WTC11 (cell line): ENCODE data around the gene MTRF1. TPM values are rescaled to one million over a fixed set of nuclear protein-coding genes. Genes with fewer than 3 reads are reported as not detected.

Experiments
- ATAC-seq: fragments of 200-7000 bp; cut with Tn5 transposase; 2 replicates; pipeline ENCODE4 v1.10.0; 2021; ENCODE audit warnings: mild to moderate bottlenecking, moderate library complexity
- CTCF ChIA-PET: fragments of 300-600 bp; sonication (Branson Sonifier 250); formaldehyde crosslinking; loops from one replicate; lab custom pipeline; 2021; ENCODE audit warnings: antibody characterized with exemption; lab: Charles Lee
- POLR2A ChIA-PET: fragments of 350-600 bp; sonication (Branson Sonifier 250); formaldehyde crosslinking; loops from one replicate; lab custom pipeline; 2021; ENCODE audit warnings: antibody characterized with exemption; lab: Charles Lee
- DNase-seq: peaks from one replicate; pipeline ENCODE4 v3.0.0; 2021; ENCODE audit warnings: low spot score
- H3K27ac Mint-ChIP-seq: 2 replicates; pipeline ENCODE4 v1.8.0; 2021; ENCODE audit warnings: mixed read lengths
- H3K27me3 Mint-ChIP-seq: 2 replicates; pipeline ENCODE4 v1.8.0; 2021; ENCODE audit warnings: low read depth, mild to moderate bottlenecking, moderate library complexity, mixed read lengths
- H3K36me3 Mint-ChIP-seq: 2 replicates; pipeline ENCODE4 v1.8.0; 2021; ENCODE audit warnings: mixed read lengths
- H3K4me1 Mint-ChIP-seq: 2 replicates; pipeline ENCODE4 v1.8.0; 2022; ENCODE audit warnings: mixed read lengths
- H3K4me3 Mint-ChIP-seq: 2 replicates; pipeline ENCODE4 v1.8.0; 2021; ENCODE audit warnings: mild to moderate bottlenecking, moderate library complexity, mixed read lengths
- H3K9me3 Mint-ChIP-seq: 2 replicates; pipeline ENCODE4 v1.8.0; 2021; ENCODE audit warnings: mixed read lengths
- ATF3 ChIP-seq: sonication (generic); formaldehyde crosslinking; conservative IDR thresholded peaks from 2 replicates; pipeline ENCODE4 v1.8.1; 2022; ENCODE audit warnings: mild to moderate bottlenecking, missing genetic modification reagents
- CBFB ChIP-seq: sonication (generic); formaldehyde crosslinking; IDR thresholded peaks from 2 replicates; pipeline ENCODE4 v1.8.1; 2022; ENCODE audit warnings: mild to moderate bottlenecking, low read depth, missing genetic modification reagents
- EMX1 ChIP-seq: fragments of 250-450 bp; sonication (Bioruptor Pico); IDR thresholded peaks from 2 replicates; pipeline ENCODE4 v1.8.0; 2021; ENCODE audit warnings: mild to moderate bottlenecking
- FOXP1 ChIP-seq: sonication (generic); formaldehyde crosslinking; IDR thresholded peaks from 2 replicates; pipeline ENCODE4 v1.8.0; 2022; ENCODE audit warnings: missing genetic modification reagents, mild to moderate bottlenecking, moderate library complexity, borderline replicate concordance
- HMGXB4 ChIP-seq: sonication (generic); formaldehyde crosslinking; IDR thresholded peaks from 2 replicates; pipeline ENCODE4 v1.8.1; 2023; ENCODE audit warnings: mild to moderate bottlenecking, moderate library complexity, missing genetic modification reagents
- IRF1 ChIP-seq: sonication (generic); formaldehyde crosslinking; IDR thresholded peaks from 2 replicates; pipeline ENCODE4 v1.8.0; 2023; ENCODE audit warnings: missing genetic modification reagents
- IRF2 ChIP-seq: sonication (generic); formaldehyde crosslinking; IDR thresholded peaks from 2 replicates; pipeline ENCODE4 v1.8.0; 2022; ENCODE audit warnings: low read depth, missing genetic modification reagents, borderline replicate concordance
- KAT7 ChIP-seq: sonication (generic); formaldehyde crosslinking; IDR thresholded peaks from 2 replicates; pipeline ENCODE4 v1.8.1; 2023; ENCODE audit warnings: missing genetic modification reagents, mild to moderate bottlenecking, borderline replicate concordance
- MAX ChIP-seq: sonication (generic); formaldehyde crosslinking; IDR thresholded peaks from 2 replicates; pipeline ENCODE4 v1.8.0; 2022; ENCODE audit warnings: mild to moderate bottlenecking, missing genetic modification reagents
- MLX ChIP-seq: sonication (generic); formaldehyde crosslinking; IDR thresholded peaks from 2 replicates; pipeline ENCODE4 v1.8.1; 2023; ENCODE audit warnings: mild to moderate bottlenecking, missing genetic modification reagents, moderate library complexity
- MYBL2 ChIP-seq: sonication (generic); formaldehyde crosslinking; IDR thresholded peaks from 2 replicates; pipeline ENCODE4 v1.8.1; 2023; ENCODE audit warnings: mild to moderate bottlenecking, moderate library complexity, missing genetic modification reagents
- NFE2L1 ChIP-seq: sonication (generic); formaldehyde crosslinking; IDR thresholded peaks from 2 replicates; pipeline ENCODE4 v1.8.1; 2023; ENCODE audit warnings: missing genetic modification reagents
- NR1H2 ChIP-seq: sonication (generic); formaldehyde crosslinking; IDR thresholded peaks from 2 replicates; pipeline ENCODE4 v1.9.0; 2021; ENCODE audit warnings: mild to moderate bottlenecking, moderate library complexity, missing genetic modification reagents
- PREB ChIP-seq: sonication (generic); formaldehyde crosslinking; IDR thresholded peaks from 2 replicates; pipeline ENCODE4 v1.8.1; 2022; ENCODE audit warnings: mild to moderate bottlenecking, missing genetic modification reagents, moderate library complexity, borderline replicate concordance
- SOX15 ChIP-seq: fragments of 250-450 bp; sonication (Bioruptor Pico); IDR thresholded peaks from 2 replicates; pipeline ENCODE4 v1.9.0; 2021; ENCODE audit warnings: mild to moderate bottlenecking
- TEAD1 ChIP-seq: sonication (generic); formaldehyde crosslinking; IDR thresholded peaks from 2 replicates; pipeline ENCODE4 v1.8.0; 2022; ENCODE audit warnings: mild to moderate bottlenecking, missing genetic modification reagents
- TEAD4 ChIP-seq: sonication (generic); formaldehyde crosslinking; IDR thresholded peaks from 2 replicates; pipeline ENCODE4 v1.8.0; 2022; ENCODE audit warnings: mild to moderate bottlenecking, missing genetic modification reagents
- USF2 ChIP-seq: sonication (generic); formaldehyde crosslinking; IDR thresholded peaks from 2 replicates; pipeline ENCODE4 v1.8.1; 2023; ENCODE audit warnings: mild to moderate bottlenecking, missing genetic modification reagents, moderate library complexity
- ZBTB43 ChIP-seq: sonication (generic); formaldehyde crosslinking; IDR thresholded peaks from 2 replicates; pipeline ENCODE4 v1.8.1; 2023; ENCODE audit warnings: mild to moderate bottlenecking, missing genetic modification reagents
- ZNF219 ChIP-seq: sonication (generic); formaldehyde crosslinking; IDR thresholded peaks from 2 replicates; pipeline ENCODE4 v1.8.0; 2023; ENCODE audit warnings: missing genetic modification reagents, mild to moderate bottlenecking, borderline replicate concordance
- ZNF532 ChIP-seq: fragments of 250-450 bp; sonication (Bioruptor Pico); IDR thresholded peaks from 2 replicates; pipeline ENCODE4 v1.9.0; 2021; ENCODE audit warnings: mild to moderate bottlenecking, borderline replicate concordance
- total RNA-seq: library from RNA; stranded (reverse); gene quantifications from 3 replicates; pipeline ENCODE4 v1.2.3, GENCODE V29; 2021

Gene MTRF1
- total RNA-seq, 1 experiment from 2014 or later, result 12.9 TPM

- TF ChIP-seq SOX15 (no peak), ZBTB43 (CRISPR knock-in tag) (no peak), CBFB (no peak), NFE2L1 (CRISPR knock-in tag) (no peak), NR1H2 (CRISPR knock-in tag) (no peak), IRF1 (CRISPR knock-in tag) (no peak), TEAD1 (CRISPR knock-in tag) (no peak), TEAD4 (no peak), MAX (no peak)
These were observed 27.0 kb downstream of the MTRF1 start (continued) for GRCh38 chr13:41236369-41236768.

- Mint-ChIP-seq H3K4me1 (peaks cover 10% of the 10 kb centered on the region), H3K27ac (no peak overlapping the region), H3K9me3 (no peaks in the 10 kb centered on the region), H3K4me3 (no peak overlapping the region), H3K36me3 (peaks cover 14% of the 10 kb centered on the region), H3K27me3 (no peaks in the 10 kb centered on the region)
- POLR2A ChIA-PET, result no interaction called here
- no peak for ATAC-seq
- DNase-seq, result no peak
- CTCF ChIA-PET, result no interaction called here
- no peak for TF ChIP-seq ZNF532 (CRISPR knock-in tag)
- no peak for TF ChIP-seq EMX1 (CRISPR knock-in tag)
- TF ChIP-seq ZNF219 (CRISPR knock-in tag), result no peak
- no peak for TF ChIP-seq ZBTB43 (CRISPR knock-in tag)
- TF ChIP-seq FOXP1, result no peak
- no peak for TF ChIP-seq HMGXB4 (CRISPR knock-in tag)
- TF ChIP-seq SOX15, result no peak
- TF ChIP-seq ATF3 (CRISPR knock-in tag), result no peak
- no peak for TF ChIP-seq USF2
- TF ChIP-seq IRF2 (CRISPR knock-in tag), result no peak
- no peak for TF ChIP-seq MYBL2 (CRISPR knock-in tag)
- TF ChIP-seq MLX (CRISPR knock-in tag), result no peak
- TF ChIP-seq PREB (CRISPR knock-in tag), result no peak
- no peak for TF ChIP-seq KAT7 (CRISPR knock-in tag)
These were observed 30.5 kb downstream of the MTRF1 start for GRCh38 chr13:41232578-41233480.
